Superior temporal gyrus (tissue), 1 donor: ENCODE results near the gene SULT1A1.
"Not testable (repeated sequence)": the region's sequence is repeated elsewhere in the genome, so short reads cannot be mapped to it uniquely, and the experiment has no call there.

ENCODE experiments used
- DNase-seq: peaks from one replicate; pipeline ENCODE4 v3.0.0-alpha.2; 2016; ENCODE audit errors: extremely low spot score

The SULT1A1 gene

GRCh38 chr16:28609631-28610594, at the start of gene SULT1A1:
Gene SULT1A1 (minus strand): TSS chr16:28610044. CDS start chr16:28608855, 1,189 bp downstream.
- DNase-seq: no peak

GRCh38 chr16:28639959-28640358, 30.1 kb upstream of the SULT1A1 start:
- DNase-seq: not testable (repeated sequence)

- DNase-seq: not testable (repeated sequence)
These were observed 28.5 kb upstream of the SULT1A1 start for GRCh38 chr16:28638359-28638758.

GRCh38 chr16:28637765-28638164, 27.9 kb upstream of the SULT1A1 start, which contains the start of gene NPIPB8:
Gene NPIPB8 (plus strand): TSS chr16:28638065. CDS start chr16:28638361, 296 bp downstream.
- not testable (repeated sequence) for DNase-seq

GRCh38 chr16:28636093-28636823, 26.4 kb upstream of the SULT1A1 start:
- DNase-seq: not testable (repeated sequence)

GRCh38 chr16:28630905-28631304, 21.1 kb upstream of the SULT1A1 start:
- not testable (repeated sequence) for DNase-seq

GRCh38 chr16:28623172-28623711, 13.4 kb upstream of the SULT1A1 start:
- peak; percentile 15 for DNase-seq

- DNase-seq: not testable (repeated sequence)
These were observed 12.8 kb upstream of the SULT1A1 start for GRCh38 chr16:28622532-28623171.

- no peak for DNase-seq
These were observed 11.8 kb upstream of the SULT1A1 start for GRCh38 chr16:28621481-28622155.

GRCh38 chr16:28620316-28620715, 10.5 kb upstream of the SULT1A1 start:
- DNase-seq: not testable (repeated sequence)

GRCh38 chr16:28617874-28618273, 8.0 kb upstream of the SULT1A1 start:
- DNase-seq: no peak

- no peak for DNase-seq
These were observed 6.8 kb upstream of the SULT1A1 start for GRCh38 chr16:28616636-28617035.

- not testable (repeated sequence) for DNase-seq
These were observed 6.4 kb upstream of the SULT1A1 start for GRCh38 chr16:28616224-28616577.

GRCh38 chr16:28615486-28616223, 5.8 kb upstream of the SULT1A1 start:
- DNase-seq: peak; percentile 55

GRCh38 chr16:28614561-28614960, 4.7 kb upstream of the SULT1A1 start:
- not testable (repeated sequence) for DNase-seq

- DNase-seq: not testable (repeated sequence)
These were observed 4.1 kb upstream of the SULT1A1 start for GRCh38 chr16:28613912-28614311.

GRCh38 chr16:28612359-28613280, 2.8 kb upstream of the SULT1A1 start:
- not testable (repeated sequence) for DNase-seq

- no peak for DNase-seq
These were observed 849 bp upstream of the SULT1A1 start for GRCh38 chr16:28610595-28611191.
